OCI-LY1 (cell line): Measurements from ENCODE around the gene PLIN4.

Experiments
- EZH2 ChIP-seq: fragments of 200-600 bp; sonication (generic), shearing (Covaris generic); IDR thresholded peaks from 2 replicates; pipeline ENCODE4 v1.8.0; 2017; ENCODE audit warnings: borderline replicate concordance, mixed run types, mild to moderate bottlenecking, antibody characterized with exemption, low read length, moderate library complexity, mixed read lengths
- TF ChIP-seq, protein P1 (sequence below): fragments of 200-600 bp; sonication (generic), shearing (Covaris generic); IDR thresholded peaks from 2 replicates; pipeline ENCODE4 v1.5.1; 2017; ENCODE audit warnings: mild to moderate bottlenecking, antibody characterized with exemption, low read length, moderate library complexity, mixed read lengths

DNA sequence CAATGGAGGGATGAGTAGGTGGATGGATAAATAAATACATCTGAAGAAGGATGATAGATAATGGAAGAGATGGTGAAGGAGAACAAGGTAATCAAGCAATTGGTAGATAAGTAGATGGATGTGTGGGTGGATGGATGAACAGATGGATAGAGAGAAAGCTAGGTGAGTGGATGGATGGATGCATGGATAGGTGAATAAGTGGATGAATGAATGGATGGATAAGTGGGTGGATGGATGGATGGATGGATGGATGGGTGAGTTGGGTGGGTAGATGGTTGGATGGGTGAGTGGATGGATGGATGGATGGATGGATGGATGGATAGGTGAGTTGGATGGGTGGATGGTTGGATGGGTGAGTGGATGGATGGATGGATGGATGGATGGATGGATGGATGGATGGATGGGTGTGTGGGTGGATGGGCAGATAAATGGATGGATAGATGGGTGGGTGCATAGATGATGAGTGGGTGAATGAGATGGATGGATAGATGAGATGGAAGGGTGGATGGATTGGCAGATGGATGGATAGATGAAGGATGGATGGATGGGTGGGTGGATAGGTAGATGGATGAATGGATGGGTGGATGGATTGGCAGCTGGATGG is 34.9 kb upstream of the PLIN4 start:
- TF ChIP-seq, protein P1, sequence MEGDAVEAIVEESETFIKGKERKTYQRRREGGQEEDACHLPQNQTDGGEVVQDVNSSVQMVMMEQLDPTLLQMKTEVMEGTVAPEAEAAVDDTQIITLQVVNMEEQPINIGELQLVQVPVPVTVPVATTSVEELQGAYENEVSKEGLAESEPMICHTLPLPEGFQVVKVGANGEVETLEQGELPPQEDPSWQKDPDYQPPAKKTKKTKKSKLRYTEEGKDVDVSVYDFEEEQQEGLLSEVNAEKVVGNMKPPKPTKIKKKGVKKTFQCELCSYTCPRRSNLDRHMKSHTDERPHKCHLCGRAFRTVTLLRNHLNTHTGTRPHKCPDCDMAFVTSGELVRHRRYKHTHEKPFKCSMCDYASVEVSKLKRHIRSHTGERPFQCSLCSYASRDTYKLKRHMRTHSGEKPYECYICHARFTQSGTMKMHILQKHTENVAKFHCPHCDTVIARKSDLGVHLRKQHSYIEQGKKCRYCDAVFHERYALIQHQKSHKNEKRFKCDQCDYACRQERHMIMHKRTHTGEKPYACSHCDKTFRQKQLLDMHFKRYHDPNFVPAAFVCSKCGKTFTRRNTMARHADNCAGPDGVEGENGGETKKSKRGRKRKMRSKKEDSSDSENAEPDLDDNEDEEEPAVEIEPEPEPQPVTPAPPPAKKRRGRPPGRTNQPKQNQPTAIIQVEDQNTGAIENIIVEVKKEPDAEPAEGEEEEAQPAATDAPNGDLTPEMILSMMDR = no peak
- TF ChIP-seq EZH2 = no peak
